Embryonic facial prominence (tissue), 1 donor: ENCODE data around the gene PTPN1.
"Not testable (repeated sequence)": the region's sequence is repeated elsewhere in the genome, so short reads cannot be mapped to it uniquely, and the experiment has no call there.

Experiments used
- DNase-seq: peaks from one replicate; pipeline ENCODE4 v3.0.0-alpha.2; 2016; ENCODE audit errors: extremely low spot score

Gene PTPN1

GRCh38 chr20:50509923-50510705 is at the start of gene PTPN1:
TSS of gene PTPN1 (plus strand) at chr20:50510383. CDS start at chr20:50510528, 145 bp downstream.
- peak; percentile 97 for DNase-seq

DNA sequence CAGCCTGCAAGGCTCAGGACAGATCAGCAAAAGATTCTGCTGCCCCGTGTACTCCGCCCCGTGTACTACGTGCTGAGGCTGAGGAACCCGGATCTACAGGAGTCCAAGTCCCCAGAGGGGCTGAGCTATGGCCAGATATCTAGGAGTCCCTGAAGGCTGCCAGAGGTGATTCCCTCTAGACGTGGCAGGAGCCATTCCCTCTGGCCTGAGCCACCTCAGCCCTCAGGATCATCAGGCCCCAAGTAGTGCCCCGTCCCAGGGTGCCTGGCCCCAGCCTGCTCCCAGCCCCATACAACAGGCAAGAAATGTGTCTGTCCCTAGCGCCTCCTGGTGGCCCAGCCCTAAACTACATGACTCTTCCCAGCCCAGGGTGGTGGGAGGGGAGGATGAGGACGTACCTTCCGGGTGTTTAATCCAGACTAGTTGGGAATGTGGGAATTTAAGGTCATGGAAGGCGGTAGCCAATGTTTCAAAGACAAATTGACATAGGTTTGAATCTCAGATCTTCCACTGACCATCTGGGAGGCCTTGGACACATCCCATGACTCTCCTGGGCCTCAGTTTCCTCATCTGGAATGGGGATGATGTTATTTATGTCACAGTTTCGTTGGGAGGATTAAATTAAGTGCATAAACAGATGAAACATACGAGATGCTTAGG is 49.4 kb upstream of the PTPN1 start:
- DNase-seq: no peak

- no peak for DNase-seq
Measured at GRCh38 chr20:50462093-50462690, 48.0 kb upstream of the PTPN1 start.

DNA sequence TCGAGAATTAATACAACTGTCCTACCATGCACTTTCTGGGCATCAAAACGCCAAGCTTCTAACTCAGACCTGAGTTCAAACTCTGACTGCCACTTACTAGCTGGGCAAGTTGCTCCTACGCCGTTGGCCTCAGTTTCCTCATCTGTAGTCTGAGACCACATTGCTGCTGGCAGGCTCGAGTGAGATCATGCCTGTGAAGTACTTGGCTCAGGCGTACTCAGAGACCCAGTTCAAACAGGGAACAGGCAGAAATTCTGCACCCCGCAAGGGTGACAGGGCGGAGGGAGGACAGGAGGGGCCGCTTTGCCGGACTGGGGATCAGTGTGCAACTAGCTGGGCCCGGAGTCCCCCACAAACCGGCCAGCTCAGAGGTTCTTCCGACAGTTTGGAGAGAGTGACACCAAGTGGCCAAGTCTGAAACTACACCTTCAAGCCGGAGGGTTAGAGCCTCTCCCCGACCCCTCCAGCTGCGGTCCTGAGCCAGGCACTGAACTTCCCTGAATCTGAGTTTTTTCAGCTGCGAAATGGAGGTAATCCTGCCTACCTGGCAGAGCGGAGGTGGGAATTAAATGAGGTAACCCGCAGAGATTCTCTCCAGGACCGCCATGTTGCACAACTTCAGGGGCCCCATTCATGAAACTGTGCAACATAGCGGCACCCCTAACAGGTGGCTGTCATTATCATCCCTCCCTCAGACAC is 46.0 kb upstream of the PTPN1 start:
- peak; percentile 42 for DNase-seq

DNA sequence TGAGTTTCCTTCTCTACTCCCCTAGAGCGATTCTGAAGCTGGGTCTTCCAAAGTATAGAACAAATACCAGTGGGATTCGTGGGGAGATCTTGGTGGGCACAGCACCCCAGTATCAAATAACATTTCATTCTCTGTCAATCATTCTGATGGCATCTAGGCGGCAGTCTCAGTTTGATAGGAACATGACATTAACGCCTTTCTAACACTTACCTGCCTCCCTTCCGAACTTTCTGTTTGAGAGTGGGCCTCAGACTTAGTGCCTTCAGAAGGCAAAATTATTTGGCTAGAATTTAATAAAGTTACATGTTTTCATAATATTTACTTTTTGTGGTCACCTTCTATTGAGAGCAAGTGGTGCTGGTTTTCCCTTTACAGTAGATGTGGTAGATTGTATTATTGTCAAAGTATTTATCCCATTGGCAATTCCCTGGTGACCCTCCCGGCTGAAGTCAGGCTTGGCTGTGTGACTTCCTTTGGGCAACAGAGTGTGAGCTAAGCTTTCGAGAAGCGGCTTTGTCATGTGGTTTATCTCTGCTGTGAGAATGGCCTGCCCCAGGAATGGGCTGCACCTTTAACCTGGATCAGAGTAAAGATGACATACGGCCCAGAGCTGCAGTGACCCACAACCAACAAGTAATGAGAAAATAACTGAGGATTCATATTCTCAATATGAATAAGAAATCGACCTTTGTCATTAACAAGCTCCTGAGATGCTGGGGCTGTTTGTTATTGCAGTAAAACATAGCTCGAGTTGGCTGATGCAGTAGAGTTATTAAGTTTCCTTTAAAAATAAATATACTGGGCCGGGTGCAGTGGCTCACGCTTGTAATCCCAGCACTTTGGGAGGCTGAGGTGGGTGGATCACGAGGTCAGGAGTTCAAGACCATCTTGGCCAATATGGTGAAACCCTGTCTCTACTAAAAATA is 45.2 kb upstream of the PTPN1 start:
- no peak for DNase-seq

- DNase-seq: no peak
Measured at GRCh38 chr20:50467174-50467573, 43.0 kb upstream of the PTPN1 start.

- DNase-seq: no peak
Measured at GRCh38 chr20:50467718-50468356, 42.3 kb upstream of the PTPN1 start.

DNA sequence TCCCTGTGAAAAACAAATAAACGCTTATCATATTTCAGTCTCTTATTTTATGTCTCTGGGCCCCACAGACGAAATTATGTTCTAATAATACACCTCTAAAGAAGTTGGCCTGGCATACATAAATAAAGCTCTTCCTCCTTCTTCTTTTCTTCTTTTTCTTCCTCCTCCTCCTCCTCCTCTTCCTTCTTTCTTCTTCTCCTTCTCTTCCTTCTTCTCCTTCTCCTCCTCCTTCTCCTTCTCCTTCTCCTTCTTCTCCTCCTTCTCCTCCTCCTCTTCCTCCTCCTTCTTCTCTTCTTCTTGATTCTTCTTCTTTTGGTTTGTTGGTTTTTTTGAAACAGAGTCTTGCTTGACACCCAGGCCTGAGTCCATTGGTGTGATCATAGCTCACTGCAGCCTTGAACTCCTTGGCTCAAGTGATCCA is 41.8 kb upstream of the PTPN1 start:
- DNase-seq: no peak

DNA sequence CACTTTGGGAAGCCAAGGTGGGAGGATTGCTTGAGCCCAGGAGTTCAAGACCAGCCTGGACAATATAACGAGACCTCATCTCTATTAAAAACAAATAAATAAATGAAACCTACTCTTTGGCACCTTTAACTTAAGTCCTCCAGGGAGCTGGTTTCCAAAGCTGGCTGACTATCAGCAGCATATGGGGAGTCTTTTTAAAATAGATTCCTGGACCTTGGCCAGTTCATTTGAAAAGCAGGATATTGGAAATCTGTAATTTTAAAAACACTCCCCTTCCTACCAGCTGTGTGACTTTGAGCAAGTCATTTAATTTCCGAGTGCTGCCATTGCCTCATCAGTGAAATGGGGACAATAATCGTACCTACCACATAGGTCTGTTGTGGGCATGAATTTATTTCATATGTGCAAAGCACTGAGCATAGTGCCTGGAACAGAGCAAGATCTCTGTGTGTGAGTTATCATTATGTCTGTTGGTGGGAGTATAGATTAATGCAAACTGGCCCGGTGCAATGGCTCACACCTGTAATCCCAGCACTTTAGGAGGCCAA is 40.9 kb upstream of the PTPN1 start:
- no peak for DNase-seq

DNA sequence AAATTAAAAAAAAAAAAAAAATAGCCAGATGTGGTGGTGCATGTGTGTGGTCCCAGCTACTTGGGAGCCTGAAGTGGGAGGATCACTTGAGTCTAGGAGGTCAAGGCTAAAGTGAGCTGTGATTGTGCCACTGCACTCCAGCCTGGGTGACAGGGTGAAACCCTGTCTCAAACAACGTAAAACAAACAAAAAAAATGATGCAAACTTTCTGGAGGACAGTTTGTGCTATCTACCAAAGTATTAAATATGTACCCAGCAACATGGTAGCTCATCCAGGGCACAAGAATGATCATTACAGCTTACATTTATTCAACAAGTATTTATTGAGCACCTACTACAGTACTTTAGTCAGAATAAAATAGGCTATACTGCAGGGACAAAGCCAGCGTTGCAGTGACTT is 40.4 kb upstream of the PTPN1 start:
- DNase-seq: no peak

DNA sequence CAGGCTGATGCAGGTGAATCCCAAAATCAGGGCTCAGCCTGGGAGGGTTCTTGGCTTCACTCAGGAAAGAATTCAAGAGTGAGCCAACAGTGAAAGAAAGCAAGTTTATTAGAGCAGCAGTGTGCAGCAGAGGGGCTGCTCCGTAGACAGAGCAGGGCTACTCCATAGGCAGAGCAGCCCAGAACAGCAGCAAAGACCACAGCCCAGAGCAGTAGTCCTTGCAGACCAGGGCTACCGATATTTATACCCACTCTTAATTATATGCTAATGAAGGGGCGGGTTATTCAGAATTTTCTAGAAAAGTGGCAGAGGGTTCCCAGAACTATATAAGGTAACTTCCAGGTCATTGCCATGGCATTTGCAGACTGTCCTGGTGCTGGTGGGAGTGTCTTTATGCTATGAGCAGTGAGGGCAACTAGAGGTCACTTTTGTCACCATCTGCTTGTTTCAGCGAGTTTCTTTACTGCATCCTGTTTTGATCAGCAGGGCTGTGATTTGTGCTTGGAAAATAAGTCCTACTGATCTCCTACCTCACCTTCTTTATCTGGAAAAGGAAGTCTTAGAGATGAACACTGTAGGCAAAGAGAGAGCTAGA is 39.8 kb upstream of the PTPN1 start:
- DNase-seq: no peak

- no peak for DNase-seq
Measured at GRCh38 chr20:50471231-50471630, 39.0 kb upstream of the PTPN1 start.

GRCh38 chr20:50472693-50473664 is 37.2 kb upstream of the PTPN1 start:
- no peak for DNase-seq

GRCh38 chr20:50474356-50474755 is 35.8 kb upstream of the PTPN1 start:
- not testable (repeated sequence) for DNase-seq

- DNase-seq: no peak
Measured at GRCh38 chr20:50475681-50476292, 34.4 kb upstream of the PTPN1 start.

DNA sequence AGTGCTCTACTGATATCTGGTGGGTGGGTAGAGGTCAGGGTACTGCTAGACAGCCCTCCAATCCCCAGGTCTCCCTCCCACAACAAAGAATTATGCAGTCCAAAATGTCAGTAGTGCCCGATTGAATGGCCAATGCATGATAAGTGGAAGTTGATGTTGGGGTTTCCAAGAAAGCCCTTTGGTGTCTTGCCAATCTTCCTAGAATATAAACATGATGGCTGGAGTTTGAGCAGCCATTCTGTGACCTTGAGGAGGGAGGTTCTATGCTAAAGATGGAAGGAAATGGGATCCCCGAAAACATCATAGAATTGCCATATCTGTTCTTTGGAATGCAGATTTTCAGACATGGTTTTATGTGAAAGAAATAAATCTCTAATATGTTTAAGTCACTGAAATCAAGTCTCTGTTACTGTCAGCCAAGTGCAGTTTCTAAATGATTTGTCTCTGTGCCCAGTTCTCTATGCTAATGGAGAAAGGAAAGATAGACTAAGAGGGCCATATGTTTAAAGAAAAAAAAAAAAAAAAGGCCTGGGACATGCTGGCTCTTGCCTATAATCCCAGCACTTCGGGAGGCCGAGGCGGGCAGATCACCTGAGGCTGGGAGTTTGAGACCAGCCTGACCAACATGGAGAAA is 32.8 kb upstream of the PTPN1 start:
- no peak for DNase-seq

GRCh38 chr20:50478162-50478990 is 31.8 kb upstream of the PTPN1 start:
- DNase-seq: no peak
